Tibial nerve (tissue), 4 donors: ENCODE results near the gene LAMP1.

Experiments used
- EP300 ChIP-seq, 2 donors: sonication (generic); formaldehyde crosslinking; IDR thresholded peaks; one replicate each; pipeline ENCODE4 v1.6.1; 2017; ENCODE audit warnings: antibody characterized with exemption in 2 of 2, mild to moderate bottlenecking in 1 of 2
- POLR2A ChIP-seq, 2 donors: fragments of 450-650 bp; IDR thresholded peaks; one replicate each; pipeline ENCODE4 v1.6.1; 2017; ENCODE audit warnings: antibody characterized with exemption in 2 of 2, mild to moderate bottlenecking in 2 of 2, moderate library complexity in 2 of 2
- TF ChIP-seq, protein P1 (sequence below), 5 experiments: fragments of 200-600 bp in 3 of 5; fragments of 450-650 bp in 2 of 5; sonication (generic) in 3 of 5; IDR thresholded peaks; one replicate each; pipeline ENCODE4 v1.5.1; 2016 to 2019; ENCODE audit warnings: antibody characterized with exemption in 5 of 5, mild to moderate bottlenecking in 3 of 5, moderate library complexity in 2 of 5

DNA sequence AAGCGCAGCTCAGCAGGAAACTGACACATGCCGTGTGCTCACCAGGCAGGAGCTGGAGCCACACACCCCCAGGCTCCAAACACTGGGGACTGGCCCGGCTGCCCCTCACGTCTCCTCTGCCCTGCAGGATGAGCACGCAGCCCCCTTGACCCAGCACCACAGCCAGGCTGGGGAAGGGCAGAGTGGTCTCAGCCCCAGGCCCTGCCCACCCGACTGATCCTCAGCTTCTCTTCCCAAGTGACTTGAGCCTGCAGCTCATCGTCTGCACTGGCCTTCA is 46.6 kb downstream of the LAMP1 start:
- TF ChIP-seq, protein P1, sequence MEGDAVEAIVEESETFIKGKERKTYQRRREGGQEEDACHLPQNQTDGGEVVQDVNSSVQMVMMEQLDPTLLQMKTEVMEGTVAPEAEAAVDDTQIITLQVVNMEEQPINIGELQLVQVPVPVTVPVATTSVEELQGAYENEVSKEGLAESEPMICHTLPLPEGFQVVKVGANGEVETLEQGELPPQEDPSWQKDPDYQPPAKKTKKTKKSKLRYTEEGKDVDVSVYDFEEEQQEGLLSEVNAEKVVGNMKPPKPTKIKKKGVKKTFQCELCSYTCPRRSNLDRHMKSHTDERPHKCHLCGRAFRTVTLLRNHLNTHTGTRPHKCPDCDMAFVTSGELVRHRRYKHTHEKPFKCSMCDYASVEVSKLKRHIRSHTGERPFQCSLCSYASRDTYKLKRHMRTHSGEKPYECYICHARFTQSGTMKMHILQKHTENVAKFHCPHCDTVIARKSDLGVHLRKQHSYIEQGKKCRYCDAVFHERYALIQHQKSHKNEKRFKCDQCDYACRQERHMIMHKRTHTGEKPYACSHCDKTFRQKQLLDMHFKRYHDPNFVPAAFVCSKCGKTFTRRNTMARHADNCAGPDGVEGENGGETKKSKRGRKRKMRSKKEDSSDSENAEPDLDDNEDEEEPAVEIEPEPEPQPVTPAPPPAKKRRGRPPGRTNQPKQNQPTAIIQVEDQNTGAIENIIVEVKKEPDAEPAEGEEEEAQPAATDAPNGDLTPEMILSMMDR (IDR thresholded peaks at IDR 0.05), result no peak
- TF ChIP-seq EP300 (IDR thresholded peaks at IDR 0.05), result no peak
- no peak for TF ChIP-seq POLR2A (IDR thresholded peaks at IDR 0.05)
